DMS79 (cell line): ENCODE results near the gene PYGO2.
A peak's percentile ranks its signal among the peaks of the same experiment; 100 is the strongest.

Source experiments
- DNase-seq: peaks from one replicate; lab custom pipeline; 2025; lab: John Stamatoyannopoulos, UW

PYGO2 gene, protein sequence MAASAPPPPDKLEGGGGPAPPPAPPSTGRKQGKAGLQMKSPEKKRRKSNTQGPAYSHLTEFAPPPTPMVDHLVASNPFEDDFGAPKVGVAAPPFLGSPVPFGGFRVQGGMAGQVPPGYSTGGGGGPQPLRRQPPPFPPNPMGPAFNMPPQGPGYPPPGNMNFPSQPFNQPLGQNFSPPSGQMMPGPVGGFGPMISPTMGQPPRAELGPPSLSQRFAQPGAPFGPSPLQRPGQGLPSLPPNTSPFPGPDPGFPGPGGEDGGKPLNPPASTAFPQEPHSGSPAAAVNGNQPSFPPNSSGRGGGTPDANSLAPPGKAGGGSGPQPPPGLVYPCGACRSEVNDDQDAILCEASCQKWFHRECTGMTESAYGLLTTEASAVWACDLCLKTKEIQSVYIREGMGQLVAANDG

DNA sequence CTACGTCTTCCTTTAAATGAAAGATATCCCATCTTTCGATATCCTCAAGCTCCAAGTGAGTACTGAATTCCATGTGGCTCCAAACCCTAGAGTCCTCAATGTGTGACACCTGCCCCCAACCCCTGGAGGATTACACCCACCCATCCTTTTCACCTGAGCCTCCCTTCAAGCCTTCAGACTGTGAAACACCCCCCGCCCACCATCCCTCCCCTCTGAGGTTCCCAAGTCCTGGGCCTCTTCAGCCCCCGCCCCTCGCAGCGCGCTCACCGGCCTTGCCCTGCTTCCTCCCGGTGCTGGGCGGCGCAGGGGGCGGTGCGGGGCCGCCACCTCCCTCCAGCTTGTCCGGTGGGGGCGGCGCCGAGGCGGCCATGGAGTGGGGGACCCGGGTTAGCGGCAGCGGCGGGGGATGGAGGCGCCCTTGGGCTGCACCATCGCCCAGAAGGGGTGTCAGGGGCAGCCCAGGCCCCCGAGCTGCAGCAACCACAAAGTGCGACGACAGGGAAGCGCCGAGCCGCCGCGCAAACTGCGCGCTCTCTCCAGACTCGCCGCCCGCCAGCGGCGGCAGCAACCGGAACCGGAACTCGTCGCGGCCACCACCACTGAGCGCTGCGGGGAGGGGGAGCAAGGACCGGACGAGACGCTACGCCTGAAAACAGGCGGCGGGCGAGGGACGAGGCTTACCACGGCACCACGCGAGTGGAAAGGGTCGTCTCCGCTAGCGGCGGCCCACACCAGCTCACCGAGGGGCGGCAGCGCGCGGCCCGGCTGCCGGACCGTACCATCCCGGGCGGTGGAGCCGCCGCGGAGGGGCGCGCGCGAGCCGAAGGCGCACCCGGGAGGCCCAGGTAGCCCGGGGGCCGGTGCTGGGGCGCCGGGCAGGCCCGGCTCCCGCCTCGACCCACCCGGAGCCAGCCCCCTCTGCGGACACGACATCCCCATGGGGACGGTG, at the start of gene PYGO2:
PYGO2 (minus strand) TSS at position 576 of the 949 bp plus-strand sequence; CDS start at position 370, 206 bp downstream.
- DNase-seq = peak; percentile 42

DNA sequence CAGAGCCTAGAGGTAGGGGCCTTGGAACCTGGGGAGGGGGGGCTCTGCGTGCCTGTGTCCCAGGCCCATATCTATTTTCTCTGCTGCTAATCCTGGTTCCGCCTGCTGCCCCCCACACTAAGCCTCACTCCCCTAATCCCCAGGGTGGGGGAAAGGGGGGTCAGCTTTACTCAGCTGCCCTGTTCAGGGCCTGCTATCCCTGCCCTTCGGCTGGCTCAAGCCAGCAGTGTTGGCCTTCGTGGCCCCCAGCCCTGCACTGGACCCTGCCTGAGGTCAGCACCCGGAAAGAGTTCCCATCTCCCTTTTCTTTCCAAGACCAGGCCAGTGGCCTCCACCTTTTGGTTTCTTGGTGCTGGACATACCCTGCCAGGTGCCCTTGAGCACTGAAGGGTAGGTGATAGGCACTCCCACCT, 49.4 kb upstream of the PYGO2 start:
- DNase-seq = no peak

DNA sequence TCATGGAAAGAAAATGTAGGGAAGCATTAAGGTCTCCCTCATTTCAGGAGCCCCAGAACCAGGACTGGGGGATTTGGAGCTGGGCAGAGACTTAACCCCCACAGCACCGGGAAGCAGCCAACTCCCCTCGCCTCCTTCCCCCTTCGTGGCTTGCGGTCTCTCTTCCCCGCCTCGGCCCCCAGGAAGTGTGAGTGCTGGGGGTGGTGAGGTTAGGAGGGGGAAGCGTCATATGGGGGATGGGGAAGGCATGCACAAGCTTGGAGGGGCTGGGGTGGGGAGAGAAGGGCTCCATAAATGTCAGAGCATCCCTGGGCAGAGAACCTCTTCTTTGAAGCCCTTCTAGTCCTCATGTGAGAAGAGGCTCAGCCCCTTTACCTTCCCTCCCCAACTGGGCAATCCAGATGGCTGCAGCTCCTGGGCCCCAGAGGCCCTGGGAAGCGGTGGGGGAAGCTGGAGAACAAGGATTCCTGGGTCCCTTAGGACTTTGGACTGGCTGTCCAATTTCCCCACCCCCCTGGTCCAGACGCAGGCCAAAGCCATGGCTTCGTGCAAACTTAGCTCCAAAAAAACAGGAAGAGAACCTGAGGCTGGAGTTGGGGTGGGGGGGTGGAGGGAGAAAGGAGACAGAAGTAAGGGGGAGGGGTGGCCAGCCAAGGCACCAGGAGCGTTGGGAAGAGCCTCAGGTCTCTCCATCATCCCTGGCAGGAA, 48.8 kb upstream of the PYGO2 start:
- DNase-seq = no peak

DNA sequence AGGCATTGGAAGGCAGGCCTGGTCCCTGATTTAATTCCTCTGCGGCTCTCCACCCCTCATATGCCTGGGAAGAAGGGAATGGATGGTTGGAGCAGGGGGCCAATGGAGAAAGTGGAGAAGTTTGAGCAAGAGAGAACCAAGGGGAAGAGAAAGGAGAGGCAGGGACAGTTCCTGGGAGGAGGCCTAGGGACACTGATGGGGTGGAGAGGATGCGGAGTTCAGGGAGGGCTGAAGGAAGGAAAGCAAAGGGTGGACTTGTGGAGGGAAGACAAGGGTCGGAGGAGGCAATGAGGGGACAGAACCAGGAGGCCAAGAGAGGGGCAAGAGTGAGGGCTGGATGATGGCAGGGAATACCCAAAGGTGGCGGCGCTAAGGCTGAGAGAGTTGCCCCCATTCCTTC, 48.2 kb upstream of the PYGO2 start:
- no peak for DNase-seq

DNA sequence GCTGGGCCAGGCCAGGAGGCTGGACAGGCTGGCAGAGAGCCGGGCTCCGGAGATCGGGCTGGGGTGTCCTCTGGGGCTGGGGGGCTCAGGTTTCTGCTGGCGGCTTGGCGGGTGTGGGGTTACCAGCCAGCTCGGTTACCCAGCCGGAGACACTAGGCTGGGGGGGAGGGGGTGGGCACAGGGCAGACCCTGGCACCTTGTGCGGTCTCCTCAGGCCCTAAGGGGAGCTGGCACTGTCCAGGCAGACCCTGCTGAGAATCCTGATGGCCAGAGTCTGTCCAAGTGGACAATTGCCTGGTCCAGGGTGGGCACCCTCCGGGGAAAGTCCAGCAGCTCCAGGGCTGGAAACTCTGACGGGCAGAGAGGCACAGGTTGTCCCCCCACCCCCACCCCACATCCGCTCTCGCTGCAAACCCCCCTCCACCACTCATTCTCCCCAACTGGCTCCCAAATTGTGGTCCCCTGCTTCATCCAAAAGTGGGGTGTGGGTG, 47.7 kb upstream of the PYGO2 start:
- no peak for DNase-seq

DNA sequence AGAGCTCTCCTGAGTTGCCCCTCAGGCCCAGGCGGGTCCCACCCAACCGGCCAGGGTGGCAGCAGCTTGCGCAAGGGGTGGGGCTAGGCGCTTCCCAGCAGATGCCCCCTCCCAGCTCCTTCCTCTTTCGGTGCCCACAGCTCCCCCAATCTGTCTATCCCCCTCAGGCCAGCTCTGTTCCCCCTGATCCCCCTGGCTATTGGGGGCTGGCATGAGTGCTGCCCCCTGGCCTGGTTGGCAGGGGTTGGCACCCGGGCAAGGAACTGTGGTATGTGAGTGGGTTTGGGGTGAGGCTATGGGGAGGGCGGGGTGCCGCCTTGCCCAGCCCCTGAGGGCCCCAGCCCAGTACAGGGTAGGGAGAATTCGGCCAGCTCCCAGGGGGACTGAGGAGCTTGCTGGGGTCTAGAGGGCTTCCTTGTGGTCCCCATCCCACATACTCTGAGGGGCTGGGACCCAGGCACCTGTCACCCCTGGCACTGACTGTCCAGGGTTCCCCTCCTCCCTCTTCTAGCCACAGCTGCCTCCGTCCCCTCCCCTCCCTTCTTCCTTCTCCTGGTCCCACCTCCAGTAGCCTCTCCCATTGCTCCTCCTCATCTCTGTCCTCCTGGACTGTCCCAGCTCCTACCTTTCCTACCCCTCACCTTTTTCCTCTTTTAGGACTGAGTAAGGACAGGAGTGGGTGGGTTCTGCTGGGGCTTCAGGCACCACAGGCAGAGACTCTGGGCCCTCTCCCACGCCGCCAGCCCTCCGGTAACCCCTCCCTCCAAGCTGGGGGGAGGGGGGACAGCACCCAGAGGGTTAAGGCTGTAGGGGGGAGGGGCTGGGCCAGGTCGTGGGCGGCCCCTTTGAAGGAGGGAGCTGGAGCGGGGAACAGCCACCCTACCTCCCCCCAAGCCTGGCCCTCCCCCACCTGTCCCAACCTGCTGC, 46.7 kb upstream of the PYGO2 start:
- DNase-seq = no peak

DNA sequence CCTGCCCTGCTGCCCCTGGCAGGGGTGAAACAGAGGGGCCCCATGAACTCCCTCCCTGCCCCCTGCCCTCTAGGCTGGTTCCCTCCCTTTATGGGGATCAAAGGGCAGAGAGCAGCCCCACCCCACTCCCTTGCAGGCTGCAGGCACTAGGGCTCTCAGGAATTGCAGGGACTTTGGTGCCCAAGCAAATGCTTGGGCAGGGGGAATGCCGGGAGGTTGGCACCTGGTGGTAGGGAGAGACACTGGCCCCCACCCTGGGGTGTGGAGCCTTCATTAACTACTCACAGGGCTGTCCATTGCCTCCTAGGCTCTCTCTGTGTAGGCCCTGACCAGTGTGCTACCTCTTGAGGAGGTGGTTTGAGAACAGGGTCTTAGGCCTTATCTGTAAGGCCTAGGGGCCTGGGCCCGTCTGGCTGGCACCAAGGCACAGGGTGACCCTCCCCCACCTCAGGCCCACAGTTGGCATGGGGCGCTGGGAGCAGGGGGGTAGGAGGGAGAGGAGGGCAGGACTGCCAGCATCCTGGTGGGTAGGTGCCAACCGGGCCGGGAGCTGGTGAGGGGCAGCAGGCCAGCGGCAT, 45.8 kb upstream of the PYGO2 start:
- no peak for DNase-seq

DNA sequence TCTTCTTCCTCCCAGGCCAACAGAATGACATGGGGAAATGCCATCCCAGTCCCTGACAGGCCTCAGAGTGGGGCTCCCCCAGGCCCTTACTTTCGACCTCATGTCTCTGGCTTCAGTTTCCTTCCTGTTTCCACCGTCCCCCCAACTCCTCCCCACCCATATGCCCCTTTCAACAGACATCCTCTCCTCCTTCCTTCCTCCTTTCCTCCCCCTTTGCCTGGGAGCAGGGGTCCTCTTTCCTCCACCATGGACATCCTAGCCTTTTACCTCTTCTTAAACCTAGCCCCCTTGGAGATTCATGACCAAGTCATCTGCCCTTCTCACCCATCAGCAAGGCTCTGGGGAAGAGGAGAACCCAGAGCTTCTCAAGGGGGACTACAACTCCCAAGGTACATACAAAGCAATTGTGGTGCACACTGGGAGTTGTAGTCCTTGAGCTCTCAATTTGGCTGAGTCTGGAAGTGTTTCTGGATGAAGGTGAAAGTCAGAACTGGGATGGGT, 45.1 kb upstream of the PYGO2 start:
- no peak for DNase-seq

DNA sequence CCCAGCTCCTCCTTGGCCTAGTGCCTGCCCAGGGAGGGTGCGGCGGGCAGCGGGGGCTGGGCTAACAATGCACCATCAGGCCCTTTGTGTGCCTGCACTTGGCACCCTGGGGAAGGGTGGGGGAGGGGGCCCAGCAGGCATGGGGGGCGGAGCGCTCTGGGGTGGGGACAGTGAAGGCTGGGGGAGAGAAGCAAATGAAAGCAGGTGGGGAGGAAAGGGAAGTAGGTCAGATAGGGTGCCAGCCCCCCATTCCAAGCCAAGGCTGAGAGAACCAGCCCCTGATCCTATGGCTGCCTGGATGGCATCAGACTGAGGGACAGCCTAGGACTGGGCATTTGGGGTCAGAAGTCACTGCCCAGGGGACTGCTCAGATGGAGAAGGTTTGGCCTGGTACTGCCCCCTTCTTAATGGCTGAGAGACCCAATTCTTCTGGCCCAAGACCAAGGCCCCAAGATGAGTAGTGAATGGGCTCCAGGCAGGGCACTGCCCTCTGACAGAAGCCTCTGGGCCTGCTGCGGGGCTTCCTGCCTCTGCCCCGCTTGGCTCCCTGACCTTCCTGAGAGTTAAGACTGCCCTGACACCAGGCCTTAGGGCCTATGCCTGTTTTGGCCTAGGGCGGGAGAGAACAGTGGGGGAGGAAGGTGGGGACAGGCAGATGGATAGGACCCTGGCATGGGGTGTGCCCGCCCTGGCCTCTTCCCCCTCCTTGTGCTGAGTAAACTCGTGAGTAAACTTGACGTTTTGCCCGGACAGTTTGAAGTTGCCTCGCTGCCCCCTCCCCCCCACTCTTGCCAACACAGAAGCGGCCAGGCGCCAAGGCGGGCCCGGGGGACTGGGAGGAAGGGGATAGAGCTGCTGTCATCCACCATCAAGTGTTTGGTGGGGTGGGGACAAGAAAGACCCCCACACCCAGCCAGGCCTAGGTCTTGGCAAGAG, 43.8 kb upstream of the PYGO2 start:
- DNase-seq = no peak

DNA sequence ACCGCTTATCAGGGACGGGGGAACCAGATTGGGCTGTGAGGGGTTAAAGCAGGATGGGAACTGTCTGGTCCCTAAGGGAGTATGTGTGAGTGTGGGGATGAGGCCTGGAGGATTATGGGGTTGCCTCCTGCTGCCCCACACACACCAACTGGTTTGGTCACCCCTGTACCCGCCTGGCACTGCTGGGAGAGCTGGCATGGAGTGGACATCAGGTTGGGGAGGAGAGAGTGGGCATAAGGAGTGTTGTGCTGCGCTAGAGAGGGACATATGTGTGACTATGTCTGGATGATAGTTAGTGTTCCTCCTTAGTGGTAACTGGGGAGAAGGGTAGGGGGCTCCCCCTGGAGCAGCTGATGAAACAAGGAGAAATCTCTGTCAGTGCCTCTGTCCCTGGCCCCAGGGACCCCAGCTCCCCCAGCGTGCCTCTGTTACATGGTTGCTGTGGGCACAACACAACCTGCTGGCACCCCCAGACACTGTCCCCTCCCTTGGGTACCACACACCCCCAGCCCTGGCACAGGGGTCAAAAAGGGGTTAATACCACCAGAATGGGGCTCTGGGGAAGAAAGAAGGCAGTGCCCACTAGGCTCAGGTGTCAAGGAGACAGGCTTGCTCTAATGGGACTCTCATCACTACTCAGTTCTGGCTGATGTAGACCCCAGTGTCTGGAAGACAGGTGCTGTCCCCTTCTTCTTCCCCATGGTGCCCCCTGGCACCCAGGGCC, 42.9 kb upstream of the PYGO2 start:
- DNase-seq = no peak

DNA sequence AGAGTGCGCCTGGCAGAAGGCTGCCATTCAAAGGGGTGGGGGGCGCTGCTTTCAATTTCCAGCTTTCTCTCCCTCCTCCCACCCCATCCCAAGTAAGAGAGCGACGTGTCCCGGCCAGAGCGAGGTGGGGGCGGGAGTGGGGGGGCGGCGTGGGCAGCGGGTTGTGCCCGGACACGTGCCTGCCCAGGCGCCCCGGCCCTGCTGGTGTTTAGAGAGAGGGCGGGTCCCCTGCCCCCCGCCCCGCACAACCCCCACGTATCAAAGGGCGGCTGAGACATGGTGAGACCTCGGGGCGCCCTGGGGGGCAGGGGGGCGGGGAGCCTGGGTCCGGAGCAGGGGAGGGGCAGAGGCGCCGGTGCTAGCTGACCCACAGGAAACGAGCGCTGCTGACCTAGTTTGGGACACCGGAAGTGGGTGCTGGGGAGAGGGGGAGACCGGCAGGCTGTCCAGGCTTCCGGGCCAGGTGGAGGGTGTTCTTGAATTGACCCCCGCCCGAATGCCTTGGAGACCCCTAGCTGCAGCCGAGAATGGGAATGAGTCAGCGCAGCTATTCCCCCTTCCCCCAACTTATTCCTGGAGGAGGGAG, 42.3 kb upstream of the PYGO2 start:
- no peak for DNase-seq

DNA sequence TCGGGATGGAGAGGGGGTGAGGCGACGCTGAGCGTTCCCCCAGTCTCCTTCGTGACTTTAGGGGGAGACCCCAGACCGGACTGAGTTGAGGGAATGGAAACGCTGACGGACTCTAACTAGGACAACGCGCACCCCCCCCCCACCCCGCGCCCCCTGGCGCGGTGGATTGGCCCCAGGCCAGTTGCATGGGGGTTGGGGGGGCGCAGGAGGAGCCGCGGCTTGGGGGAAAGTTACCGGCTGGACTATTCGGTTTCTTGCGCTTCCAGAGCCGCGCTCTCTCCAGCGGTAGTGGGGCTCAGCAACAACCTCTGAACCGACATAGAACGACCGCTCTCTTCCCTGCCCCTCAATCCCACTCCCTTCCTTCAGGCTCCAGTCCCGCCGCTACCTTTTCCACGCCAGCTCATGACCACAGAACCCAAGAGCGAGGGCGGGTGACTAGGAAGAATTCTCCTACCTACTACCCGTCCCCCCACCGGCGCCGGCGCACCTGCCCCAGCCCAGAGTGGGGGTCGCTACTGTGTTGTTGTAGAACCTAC, 41.7 kb upstream of the PYGO2 start:
- DNase-seq = no peak

DNA sequence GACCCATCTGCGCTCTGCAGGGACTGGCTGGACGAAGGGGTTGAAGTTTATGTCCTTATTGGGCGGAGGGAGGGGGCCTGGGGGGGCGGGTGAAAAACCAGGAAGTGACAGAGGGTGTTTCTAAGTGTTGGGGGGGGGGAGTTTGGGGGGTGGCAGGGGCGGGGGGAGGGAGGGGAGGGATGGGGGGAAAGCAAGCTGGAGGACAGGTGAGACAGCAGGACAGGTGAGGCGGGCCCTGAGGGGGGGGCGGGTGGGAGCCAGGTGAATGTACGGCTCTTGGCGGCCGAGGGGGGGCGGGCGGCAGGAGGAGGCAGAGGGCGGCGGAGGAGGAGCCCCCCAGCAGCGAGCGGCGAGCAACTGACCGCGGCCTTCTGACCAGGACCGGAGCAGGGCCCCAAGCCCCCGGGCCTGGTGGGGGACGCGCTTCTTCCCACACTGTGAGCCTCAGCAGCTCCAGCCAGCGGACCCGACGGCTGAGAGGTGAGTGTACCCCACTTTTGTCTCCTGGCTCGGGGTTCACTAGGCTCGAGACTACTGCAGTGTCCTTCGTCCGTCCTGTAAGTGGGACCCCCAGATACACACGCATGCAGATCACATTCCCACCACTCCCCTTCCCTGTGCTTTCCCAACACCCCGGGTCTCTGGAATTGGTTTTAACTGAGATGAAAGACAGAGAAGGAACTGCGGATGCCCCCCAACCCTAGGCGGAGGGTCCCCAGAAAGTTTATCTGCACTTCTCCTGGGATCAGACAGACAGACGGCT, 41.1 kb upstream of the PYGO2 start, which contains the start of gene ZBTB7B:
ZBTB7B (plus strand) TSS at position 339 of the 763 bp plus-strand sequence. CDS start 11,859 bp downstream, outside the sequence.
- no peak for DNase-seq

DNA sequence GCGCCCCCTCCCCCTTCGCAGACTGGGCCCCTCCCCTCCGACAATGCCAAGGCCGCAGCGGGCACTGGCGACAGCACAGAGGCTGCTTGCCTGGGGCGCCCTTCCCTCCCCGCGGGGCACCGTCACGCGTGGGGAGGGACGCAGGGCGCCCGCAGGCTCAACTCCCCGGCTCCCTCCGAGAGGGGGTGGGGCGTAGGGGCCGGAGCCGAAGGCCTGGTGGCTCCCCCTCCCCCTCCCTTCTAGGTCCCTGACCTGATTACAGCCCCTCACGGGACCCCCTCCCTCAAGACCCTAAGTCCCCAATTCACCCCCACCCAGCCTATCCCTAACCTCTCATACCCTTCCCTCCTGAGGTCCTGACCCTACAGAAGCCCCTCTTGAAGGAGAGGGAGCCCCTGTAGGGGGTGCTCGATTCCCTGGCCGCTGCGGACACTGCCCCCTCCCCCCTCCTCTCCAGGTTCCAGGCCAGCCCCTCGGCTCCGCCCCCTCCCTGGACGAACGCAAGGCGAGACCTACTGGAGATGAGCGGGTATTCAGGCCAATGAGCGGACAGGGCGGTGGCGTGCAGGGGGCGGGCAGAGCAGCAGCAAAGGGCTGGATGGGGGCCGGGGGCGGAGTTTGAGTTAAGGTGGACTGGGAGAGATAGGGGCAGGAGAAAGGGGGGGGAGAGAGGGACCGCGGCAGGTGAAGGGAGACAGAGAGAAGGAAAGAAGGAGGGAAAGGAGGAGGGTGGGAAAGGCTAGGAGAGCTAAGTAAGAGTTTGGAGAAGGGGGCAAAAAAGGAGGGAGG, 40.3 kb upstream of the PYGO2 start:
- DNase-seq = peak; percentile 97

DNA sequence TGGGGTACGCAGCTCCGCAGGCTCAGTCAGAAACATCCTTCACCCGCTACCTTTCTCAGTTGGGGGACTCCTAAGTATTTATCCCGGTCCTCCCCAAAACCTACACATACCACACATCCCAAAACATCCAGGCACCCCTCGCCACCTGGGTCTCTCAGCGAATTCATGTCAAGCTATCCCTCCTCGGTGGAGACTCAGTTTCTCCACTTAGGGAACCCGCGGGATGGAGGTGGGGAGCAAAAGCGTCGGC, 39.8 kb upstream of the PYGO2 start:
- no peak for DNase-seq

DNA sequence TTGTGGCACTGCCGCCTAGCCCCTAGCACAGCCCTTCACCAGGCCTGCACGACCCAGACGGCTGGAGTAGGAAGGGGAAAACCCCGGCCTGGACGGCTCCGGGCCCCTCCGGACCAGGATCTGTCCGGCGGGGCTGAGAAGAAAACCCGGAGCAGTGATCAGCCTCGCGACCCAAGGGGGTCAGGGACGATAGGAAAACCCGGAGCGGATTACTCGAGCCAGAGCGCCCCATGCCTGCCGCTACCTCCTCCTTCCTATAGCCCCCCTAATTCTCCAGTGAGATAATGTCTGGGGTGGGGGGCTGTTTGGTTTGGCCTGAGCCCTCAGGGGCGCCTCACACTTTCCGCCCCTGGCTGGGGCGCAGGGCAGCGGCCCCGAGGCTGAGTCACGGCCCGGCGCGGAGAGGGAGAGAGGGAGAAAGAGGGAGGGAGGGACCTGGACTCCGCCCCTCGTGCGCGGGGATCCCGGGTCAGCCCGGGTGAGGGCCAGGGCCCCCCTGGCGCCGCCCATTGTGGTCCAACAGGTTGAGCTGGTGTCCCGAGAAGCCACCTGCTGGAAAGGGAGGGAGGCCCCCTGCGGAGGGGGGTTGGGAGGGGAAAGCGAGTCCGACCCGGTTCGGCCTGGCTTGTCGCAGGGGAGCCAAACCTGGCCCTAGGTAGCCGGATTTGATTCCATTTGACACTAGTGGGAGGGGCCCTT, 39.3 kb upstream of the PYGO2 start:
- peak; percentile 85 for DNase-seq
